ENCODE data around the gene PCGF3. TPM values are rescaled to one million over a fixed set of nuclear protein-coding genes. Genes with fewer than 3 reads are reported as not detected.
A peak's percentile ranks its signal among the peaks of the same experiment; 100 is the strongest.

PCGF3 gene
- total and polyA plus RNA-seq, 9 of the 15 experiments (the other 6 are each of a cell fraction or from before 2014, with no cell fraction given) = 2.6 to 46.1 (median 20.3) TPM

- TF ChIP-seq, protein P1, sequence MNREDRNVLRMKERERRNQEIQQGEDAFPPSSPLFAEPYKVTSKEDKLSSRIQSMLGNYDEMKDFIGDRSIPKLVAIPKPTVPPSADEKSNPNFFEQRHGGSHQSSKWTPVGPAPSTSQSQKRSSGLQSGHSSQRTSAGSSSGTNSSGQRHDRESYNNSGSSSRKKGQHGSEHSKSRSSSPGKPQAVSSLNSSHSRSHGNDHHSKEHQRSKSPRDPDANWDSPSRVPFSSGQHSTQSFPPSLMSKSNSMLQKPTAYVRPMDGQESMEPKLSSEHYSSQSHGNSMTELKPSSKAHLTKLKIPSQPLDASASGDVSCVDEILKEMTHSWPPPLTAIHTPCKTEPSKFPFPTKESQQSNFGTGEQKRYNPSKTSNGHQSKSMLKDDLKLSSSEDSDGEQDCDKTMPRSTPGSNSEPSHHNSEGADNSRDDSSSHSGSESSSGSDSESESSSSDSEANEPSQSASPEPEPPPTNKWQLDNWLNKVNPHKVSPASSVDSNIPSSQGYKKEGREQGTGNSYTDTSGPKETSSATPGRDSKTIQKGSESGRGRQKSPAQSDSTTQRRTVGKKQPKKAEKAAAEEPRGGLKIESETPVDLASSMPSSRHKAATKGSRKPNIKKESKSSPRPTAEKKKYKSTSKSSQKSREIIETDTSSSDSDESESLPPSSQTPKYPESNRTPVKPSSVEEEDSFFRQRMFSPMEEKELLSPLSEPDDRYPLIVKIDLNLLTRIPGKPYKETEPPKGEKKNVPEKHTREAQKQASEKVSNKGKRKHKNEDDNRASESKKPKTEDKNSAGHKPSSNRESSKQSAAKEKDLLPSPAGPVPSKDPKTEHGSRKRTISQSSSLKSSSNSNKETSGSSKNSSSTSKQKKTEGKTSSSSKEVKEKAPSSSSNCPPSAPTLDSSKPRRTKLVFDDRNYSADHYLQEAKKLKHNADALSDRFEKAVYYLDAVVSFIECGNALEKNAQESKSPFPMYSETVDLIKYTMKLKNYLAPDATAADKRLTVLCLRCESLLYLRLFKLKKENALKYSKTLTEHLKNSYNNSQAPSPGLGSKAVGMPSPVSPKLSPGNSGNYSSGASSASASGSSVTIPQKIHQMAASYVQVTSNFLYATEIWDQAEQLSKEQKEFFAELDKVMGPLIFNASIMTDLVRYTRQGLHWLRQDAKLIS (CRISPR knock-in tag; IDR thresholded peaks at IDR 0.05) = no peak
- TF ChIP-seq TSC22D4 (tag; IDR thresholded peaks at IDR 0.05) (no peak), FOSL1 (tag; conservative IDR thresholded peaks at IDR 0.05) (peak; percentile 90), ZNF408 (CRISPR knock-in tag; IDR thresholded peaks at IDR 0.05; ENCODE audit: low read depth) (no peak), FOXP4 (CRISPR knock-in tag; IDR thresholded peaks at IDR 0.05; ENCODE audit: borderline replicate concordance) (peak; percentile 48; the same call in 1 of the 2 replicates), ZBTB7A (IDR thresholded peaks at IDR 0.05; ENCODE audit: borderline replicate concordance, control insufficient read depth, low read depth, low read length) (peak; percentile 50; the same call in 1 of the 2 replicates), HSF4 (CRISPR knock-in tag; IDR thresholded peaks at IDR 0.05; ENCODE audit: borderline replicate concordance) (no peak), PBX2 (CRISPR knock-in tag; IDR thresholded peaks at IDR 0.05; ENCODE audit: low read depth) (peak; percentile 87), PBX2 (tag; conservative IDR thresholded peaks at IDR 0.05; ENCODE audit: low read depth) (peak; percentile 85), ZNF592 (IDR thresholded peaks at IDR 0.05) (peak; percentile 72), ETV5 (CRISPR knock-in tag; IDR thresholded peaks at IDR 0.05; ENCODE audit: low read depth) (peak; percentile 41; the same call in 1 of the 2 replicates), CCNT2 (IDR thresholded peaks at IDR 0.05; ENCODE audit: borderline replicate concordance, extremely low read depth, insufficient read length, low read depth, low read length) (peak; percentile 65)
Observed at GRCh38 chr4:687048-687970, 18.3 kb upstream of the PCGF3 start (continued).

All from K562 (cell line).